ENCODE measurements around the gene FFAR2.

DNA sequence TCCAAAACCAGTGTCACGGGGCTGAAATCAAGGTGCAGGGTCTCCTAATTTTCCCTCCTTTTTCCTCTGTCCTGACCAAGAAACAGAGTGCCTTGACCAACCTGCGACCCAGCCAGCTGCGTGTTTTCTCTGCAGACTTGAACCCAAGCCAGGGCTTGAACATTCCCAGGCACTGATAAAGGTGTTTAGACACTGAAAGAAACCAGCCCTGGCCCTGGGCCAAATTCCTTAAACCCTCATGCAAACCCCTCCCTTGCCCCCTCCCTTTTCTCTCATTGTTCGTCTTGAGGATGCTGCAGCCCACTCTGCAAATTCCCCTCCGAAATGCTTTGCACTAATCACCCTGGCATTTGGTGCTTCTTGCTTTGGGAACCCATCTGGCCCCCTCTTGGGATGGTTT is 9.5 kb upstream of the FFAR2 start:
- TF ChIP-seq JUND (IDR thresholded peaks at IDR 0.05) (no peak), RAD21 (IDR thresholded peaks at IDR 0.05) (no peak), NR2F2 (IDR thresholded peaks at IDR 0.05) (no peak), CTCF (IDR thresholded peaks at IDR 0.05; ENCODE audit: low read depth, low read length, missing input control) (no peak), FOXA2 (IDR thresholded peaks at IDR 0.05) (no peak), GABPA (IDR thresholded peaks at IDR 0.05 in 1 of 2, conservative IDR thresholded peaks at IDR 0.05 in 1 of 2) (no peak), SP1 (IDR thresholded peaks at IDR 0.05) (no peak), RXRA (IDR thresholded peaks at IDR 0.05) (no peak), MAX (IDR thresholded peaks at IDR 0.05) (no peak), TAF1 (conservative IDR thresholded peaks at IDR 0.05) (no peak), YY1 (IDR thresholded peaks at IDR 0.05) (no peak), ZBTB33 (IDR thresholded peaks at IDR 0.05) (no peak)
- TF ChIP-seq, protein P1, sequence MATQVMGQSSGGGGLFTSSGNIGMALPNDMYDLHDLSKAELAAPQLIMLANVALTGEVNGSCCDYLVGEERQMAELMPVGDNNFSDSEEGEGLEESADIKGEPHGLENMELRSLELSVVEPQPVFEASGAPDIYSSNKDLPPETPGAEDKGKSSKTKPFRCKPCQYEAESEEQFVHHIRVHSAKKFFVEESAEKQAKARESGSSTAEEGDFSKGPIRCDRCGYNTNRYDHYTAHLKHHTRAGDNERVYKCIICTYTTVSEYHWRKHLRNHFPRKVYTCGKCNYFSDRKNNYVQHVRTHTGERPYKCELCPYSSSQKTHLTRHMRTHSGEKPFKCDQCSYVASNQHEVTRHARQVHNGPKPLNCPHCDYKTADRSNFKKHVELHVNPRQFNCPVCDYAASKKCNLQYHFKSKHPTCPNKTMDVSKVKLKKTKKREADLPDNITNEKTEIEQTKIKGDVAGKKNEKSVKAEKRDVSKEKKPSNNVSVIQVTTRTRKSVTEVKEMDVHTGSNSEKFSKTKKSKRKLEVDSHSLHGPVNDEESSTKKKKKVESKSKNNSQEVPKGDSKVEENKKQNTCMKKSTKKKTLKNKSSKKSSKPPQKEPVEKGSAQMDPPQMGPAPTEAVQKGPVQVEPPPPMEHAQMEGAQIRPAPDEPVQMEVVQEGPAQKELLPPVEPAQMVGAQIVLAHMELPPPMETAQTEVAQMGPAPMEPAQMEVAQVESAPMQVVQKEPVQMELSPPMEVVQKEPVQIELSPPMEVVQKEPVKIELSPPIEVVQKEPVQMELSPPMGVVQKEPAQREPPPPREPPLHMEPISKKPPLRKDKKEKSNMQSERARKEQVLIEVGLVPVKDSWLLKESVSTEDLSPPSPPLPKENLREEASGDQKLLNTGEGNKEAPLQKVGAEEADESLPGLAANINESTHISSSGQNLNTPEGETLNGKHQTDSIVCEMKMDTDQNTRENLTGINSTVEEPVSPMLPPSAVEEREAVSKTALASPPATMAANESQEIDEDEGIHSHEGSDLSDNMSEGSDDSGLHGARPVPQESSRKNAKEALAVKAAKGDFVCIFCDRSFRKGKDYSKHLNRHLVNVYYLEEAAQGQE (IDR thresholded peaks at IDR 0.05) = no peak
